HG03064 (cell line): ENCODE data around the gene GPR85.
"Not testable (repeated sequence)": the region's sequence is repeated elsewhere in the genome, so short reads cannot be mapped to it uniquely, and the experiment has no call there.

Source experiments
- ATAC-seq: cut with Tn5 transposase; IDR thresholded peaks from one replicate; pipeline ENCODE4 v1.9.1; 2021; ENCODE audit warnings: low read depth; ENCODE audit not compliant: unreplicated experiment

GPR85 gene

DNA sequence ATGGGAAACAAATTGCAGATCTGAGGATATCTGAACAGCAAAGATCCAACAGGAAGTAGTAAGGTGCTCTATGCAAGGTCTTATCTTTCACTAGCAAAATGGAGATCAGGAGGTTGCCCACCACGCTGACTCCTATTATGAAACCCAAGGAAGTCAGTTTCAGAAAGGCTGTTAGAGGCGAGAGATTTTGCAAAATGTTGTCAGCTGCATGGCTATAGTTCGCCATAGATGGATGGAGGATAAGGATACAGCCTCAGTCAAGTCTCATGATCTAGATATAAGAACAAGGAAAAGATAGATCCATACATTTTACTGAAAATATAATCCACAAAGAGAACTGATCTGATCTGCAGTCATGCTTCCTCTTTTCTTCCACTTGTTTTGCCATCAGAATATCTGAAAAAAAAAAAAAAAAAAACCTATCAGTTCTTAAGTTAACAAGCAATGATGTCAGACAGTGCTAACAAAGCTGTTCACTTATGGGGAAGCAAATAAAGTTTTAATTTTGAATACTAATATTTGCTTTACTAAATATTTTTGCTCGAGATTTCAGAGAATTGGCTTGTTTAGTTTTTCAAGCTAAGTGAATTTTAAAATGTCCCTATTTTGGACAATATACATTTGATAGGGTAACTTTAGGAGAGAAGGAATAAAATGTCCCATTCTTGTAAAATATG is 2.0 kb downstream of the GPR85 start:
- ATAC-seq: no peak

DNA sequence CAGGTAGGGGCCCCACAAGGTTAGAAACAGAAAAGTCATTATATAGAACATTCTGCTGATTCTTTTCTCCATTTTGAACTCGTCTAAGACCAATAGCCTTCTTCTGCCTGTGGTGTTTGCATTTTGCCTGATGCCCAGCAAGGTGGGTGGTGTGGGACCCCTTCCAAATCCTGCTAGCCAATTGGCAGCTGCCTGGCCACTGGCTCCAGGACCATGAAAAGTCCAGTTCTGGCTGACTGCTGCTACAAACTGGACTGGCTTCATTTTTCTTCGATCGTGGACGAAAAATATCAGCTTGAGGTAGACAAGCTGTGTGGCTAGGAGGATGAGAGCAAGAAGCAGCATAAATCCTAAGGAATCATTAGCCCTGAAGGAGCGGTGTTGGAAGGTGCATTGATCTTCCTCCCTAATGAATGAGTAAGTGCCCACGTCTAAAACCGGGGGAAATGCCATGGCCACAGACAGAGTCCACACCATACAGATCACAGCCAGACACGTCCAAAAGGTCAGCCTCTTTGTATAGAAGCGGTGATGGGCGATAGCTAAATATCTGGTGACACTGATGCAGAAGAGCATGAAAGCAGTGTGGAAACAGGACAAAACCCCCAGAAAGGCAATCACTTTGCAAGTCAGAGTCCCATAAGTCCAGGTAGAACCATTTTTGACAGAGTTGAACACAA is 2.7 kb downstream of the GPR85 start:
- no peak for ATAC-seq

DNA sequence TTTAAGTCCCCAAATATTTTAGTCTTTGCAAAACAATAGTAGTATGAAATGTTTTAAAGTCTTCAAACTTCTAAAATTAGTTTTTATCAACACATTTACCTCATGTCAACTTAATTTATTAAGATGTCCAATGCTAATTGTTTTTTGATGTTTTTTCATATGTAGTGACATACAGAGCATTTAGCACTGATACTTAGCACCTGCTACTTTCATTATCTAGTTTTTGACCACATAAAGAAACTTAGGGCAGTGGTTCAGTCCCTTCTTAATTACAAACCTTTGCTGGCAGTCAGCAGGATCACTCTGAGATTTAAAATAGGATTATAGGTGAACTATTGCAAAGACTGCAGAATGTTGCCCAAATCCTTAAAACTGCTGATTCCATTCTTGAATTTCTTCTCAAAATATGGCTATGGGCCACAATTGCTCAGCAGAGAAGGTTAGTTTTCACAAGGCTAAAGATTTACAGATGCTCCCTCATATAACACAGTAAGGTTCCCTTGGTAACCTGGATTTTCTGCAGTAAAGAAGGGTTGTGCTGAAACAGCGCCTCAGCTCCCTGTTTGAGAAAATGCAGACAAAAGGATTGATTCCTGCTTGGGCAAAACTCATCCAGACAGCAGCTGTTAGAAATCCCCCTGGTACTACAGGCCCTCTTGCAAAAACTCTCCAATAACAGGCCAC is 3.4 kb downstream of the GPR85 start:
- ATAC-seq: no peak

DNA sequence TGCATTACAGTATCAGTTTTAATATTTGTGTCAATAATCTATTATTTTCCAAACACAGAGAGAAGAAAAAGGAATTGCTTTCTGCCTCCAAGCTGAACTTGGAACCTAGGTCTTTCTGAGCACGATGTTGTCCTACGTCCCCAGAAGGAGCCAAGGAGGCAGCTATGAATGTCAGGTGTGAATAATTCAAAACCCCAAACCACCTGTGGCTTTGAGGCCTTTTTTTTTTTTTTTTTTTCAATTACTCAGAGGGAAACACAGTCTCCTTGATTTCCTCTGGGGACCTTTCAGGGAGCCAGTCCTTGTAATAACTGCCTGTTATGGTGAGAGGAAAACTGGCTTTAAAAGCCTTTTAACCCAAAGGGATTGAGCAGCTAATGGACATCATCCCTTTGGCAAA is 8.3 kb downstream of the GPR85 start:
- no peak for ATAC-seq

GRCh38 chr7:113076703-113077102 is 9.9 kb downstream of the GPR85 start:
- ATAC-seq: no peak

GRCh38 chr7:113071465-113071864 is 15.2 kb downstream of the GPR85 start:
- no peak for ATAC-seq

- no peak for ATAC-seq
These were observed 24.1 kb downstream of the GPR85 start for GRCh38 chr7:113062499-113062898.

DNA sequence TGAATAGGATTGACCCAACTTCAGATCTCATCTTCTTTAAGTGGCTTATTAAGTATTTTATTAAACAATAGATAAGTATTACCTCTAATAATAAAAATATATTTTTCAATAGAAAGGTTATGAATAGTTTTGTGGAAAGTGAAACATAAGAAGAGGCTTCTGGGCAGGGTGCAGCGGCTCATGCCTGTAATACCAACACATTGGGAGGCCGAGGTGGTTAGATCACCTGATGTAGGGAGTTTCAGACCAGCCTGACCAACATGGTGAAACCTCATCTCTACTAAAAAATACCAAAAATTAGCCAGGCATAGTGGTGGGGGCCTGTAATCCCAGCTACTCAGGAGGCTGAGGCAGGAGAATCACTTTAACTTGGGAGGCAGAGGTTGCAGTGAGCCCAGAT is 26.5 kb downstream of the GPR85 start:
- no peak for ATAC-seq

- no peak for ATAC-seq
These were observed 31.7 kb downstream of the GPR85 start for GRCh38 chr7:113054938-113055337.

GRCh38 chr7:113054272-113054671 is 32.4 kb downstream of the GPR85 start:
- ATAC-seq: not testable (repeated sequence)

DNA sequence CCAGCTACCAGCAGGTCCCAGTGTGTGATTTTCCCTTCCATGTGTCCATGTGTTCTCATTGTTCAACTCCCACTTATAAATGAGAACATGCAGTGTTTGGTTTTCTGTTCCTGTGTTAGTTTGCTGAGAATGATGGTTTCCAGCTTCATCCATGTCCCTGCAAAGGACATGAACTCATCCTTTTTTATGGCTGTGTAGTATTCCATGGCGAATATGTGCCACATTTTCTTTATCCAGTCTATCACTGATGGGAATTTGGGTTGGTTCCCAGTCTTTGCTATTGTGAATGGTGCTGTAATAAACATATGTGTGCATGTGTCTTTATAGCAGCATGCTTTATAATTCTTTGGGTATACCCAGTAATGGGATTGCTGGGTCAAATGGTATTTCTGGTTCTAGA is 37.4 kb downstream of the GPR85 start:
- not testable (repeated sequence) for ATAC-seq

DNA sequence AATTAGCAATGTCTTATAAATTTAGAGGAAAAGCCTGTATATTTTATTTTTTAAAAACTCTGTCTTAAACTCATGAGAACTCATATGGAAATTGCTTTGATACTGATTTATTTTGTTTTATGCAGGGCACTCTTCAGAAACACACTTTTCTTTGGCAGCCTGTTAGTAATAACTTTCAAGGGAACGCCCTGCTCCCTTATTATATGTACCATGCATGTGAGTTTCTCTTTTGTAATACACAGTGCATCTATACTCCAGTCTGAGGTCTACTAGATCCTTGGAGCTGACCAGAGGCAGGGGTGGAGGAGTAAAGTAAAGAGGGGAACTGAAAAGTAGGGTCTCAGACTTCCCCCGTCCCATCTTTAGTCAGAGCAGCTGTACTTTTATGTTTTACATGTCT is 40.2 kb downstream of the GPR85 start:
- ATAC-seq: no peak

DNA sequence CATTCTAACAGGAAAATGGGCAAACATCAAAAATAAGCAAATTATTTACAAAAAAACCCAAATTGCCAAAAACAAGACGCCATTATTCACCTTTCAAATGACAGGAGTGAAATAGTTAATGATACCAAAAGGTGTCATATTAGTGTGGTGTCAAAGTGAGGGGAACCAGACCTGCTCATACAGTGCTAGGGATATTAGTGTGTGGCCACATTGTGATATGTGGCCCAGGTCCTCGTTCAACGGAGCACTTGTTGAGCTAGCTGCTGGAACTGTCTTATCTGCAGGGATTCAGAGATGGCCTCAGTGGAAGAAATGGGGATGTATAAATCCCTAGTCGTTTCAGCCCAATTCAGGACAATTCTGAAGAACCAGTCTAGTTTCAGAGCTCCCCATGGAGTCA is 41.2 kb downstream of the GPR85 start:
- no peak for ATAC-seq

DNA sequence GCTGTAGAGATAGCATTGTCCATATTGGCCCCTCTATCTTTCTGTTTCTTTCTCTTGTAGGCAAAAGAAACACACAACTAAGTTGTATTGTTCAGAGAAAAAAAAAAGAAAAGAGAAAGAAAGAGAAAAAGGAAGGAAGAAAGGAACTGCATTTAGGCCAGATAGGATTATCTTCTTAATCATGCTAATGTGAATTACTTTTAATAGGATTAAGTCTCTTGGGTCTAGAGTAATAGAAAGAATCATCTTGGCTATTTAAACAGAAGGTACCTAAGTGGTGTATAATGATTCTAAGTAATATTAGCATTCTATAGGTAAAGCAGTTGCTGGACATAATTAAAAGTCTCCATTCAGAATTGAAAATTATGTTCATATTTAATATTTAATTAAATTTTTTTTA is 42.2 kb downstream of the GPR85 start:
- no peak for ATAC-seq

GRCh38 chr7:113040849-113041248 is 45.8 kb downstream of the GPR85 start:
- ATAC-seq: no peak

DNA sequence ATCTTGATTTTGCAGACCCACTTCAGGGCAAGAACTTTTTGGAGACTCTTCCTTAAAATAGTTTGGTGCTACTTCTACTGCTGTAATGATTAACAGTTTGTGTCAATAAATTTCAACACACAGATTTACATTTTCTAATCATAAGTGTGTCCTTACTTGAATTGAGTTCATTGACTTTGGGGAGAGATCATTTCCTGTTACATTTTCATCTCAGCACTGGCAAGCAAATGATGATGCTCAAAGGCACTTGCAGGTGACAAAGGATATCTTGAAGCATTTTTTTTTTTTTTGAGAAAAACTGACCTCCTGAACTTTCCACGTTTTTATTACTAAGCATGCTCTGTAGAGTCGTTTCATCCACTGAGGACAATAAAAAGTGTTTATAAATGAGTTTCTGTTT is 52.7 kb downstream of the GPR85 start:
- ATAC-seq: no peak
